Measurements from ENCODE around the gene TRIOBP.

Gene TRIOBP

DNA sequence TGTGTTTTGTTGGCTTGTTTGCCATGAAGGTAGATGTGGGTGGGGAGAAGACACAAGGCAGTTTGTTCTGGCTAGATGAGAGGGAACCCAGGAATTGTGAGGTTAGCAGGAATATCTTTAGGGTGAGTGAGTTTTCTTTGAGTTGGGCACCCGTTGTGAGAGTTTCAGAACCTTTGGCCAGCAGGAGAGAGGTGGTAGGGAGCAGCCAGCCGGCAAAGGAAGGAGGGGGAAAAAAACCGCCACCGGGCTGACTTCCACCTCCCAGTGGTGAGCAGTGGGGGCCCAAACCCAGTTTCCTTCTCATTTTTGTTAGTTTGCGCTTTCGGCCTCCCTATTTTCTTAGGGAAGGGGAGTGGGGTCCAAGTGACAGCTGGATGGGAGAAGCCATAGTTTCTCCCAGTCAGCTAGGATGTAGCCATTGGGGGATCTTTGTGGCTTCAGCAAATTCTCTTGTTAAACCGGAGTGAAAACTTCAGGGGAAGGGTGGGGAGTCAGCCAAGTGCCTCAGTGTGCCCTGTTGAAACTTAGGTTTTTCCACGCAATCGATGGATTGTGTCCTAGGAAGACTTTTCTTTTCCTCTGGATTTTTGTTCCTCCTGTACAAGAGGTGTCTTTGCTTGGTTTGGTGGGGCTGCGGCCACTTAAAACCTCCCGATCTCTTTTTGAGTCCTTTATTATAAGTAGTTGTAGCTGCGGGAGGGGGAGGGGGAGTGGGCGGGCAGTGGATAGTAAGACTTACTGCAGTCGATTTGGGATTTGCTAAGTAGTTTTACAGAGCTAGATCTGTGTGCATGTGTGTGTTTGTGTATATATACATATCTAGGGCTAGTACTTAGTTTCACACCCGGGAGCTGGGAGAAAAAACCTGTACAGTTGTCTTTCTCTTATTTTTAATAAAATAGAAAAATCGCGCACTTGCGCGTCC lies 109.8 kb downstream of the TRIOBP start:
- DNase-seq (ENCODE audit: low read depth), result no peak

DNA sequence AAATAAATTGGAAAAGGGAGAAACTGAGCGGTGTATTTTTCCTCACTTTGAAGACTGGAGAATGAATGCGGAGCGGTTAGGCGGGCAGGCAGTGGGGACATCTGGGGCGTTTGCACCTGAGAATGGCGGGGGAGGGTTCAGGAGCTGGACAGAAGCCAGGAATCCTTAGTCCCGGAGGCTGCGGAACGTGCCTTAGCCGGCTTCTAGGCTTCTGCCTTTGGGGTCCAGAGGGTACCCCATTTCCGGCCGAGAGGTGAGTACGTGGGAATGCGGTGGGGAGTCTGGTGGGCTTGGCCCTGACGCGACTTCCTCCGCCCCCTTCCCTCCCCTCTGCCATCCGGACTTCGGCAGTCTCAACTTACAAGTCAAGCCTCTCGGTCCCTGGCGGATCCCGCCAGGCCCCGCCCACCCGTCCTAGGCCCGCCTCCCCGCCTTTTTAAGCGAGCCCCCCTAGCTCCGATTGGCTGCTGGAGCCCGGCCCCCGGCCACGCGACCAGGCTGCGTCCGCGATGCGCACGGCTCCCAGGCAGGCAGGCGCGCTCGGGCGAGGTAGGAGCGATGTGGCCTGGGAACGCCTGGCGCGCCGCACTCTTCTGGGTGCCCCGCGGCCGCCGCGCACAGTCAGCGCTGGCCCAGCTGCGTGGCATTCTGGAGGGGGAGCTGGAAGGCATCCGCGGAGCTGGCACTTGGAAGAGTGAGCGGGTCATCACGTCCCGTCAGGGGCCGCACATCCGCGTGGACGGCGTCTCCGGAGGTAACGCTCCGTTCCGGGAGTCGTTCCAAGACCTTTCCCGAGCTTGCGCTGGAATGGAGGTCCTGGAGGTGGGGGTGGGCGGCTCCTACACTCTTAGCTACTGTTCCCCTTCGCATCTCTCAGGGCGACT lies 110.8 kb downstream of the TRIOBP start, which contains the start of gene GCAT:
GCAT (plus strand) TSS at position 525 of the 884 bp plus-strand sequence; CDS start at position 559, 34 bp downstream.
- DNase-seq (ENCODE audit: low read depth), result peak; percentile 73

DNA sequence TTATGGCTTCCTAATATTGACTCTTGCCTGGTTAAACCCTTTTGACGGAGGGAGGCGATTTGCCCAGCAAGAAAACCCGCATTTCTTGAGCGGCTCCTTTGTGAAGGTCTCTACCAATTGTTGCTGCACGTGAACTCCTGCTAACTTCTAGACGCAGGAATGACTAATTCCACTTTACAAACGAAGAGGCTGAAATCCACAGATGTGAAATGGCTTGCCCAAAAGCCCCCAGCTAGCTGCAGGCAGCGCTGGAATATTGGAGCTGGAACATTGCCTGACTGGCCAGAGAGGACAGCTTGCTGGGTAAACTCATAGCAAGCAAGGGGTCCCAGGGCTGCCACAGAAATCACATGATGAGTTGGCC lies 111.4 kb downstream of the TRIOBP start:
- DNase-seq (ENCODE audit: low read depth), result no peak

DNA sequence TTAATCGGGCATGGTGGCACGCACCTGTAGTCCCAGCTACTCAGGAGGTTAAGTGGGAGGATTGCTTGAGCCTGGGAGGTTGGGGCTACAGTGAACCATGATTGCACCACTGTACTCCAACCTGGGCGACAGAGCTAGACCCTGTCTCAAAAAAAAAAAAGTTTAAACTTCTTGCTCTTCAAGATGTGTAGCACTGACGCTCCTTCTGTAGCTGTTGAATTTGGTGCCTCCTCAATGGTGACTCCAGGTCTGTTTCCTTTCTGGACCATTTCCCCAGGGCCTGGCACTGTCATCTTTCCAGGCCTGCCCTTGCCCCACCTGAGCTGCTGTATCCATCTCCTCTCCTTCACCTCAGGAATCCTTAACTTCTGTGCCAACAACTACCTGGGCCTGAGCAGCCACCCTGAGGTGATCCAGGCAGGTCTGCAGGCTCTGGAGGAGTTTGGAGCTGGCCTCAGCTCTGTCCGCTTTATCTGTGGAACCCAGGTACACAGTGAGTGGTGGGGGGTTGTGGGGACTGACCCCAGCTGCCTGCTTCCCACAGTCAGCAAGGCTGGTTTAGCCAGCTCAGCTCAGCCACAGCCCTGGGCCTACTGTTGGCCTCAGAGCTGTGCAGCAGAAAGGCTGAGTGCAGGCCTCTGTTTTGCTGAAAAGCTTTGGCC lies 113.0 kb downstream of the TRIOBP start:
- DNase-seq (ENCODE audit: low read depth), result no peak

DNA sequence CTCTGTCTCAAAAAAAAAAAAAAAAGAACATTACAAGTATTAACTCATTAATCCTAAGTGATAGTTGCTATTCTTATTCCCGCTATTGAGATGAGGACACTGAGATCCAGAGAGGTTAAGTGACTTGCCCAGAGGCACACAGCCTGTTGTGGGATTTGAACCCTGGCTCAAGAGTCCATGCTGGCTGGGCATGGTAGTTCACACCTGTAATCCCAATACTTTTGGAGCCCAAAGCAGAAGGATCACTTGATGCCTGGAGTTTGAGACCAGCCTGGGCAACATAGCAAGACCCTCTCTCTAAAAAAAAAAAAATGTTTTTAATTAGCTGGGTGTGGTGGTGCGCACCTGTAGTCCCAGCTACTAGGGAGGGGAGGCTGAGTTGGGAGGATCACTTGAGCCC lies 115.0 kb downstream of the TRIOBP start:
- no peak for DNase-seq (ENCODE audit: low read depth)

DNA sequence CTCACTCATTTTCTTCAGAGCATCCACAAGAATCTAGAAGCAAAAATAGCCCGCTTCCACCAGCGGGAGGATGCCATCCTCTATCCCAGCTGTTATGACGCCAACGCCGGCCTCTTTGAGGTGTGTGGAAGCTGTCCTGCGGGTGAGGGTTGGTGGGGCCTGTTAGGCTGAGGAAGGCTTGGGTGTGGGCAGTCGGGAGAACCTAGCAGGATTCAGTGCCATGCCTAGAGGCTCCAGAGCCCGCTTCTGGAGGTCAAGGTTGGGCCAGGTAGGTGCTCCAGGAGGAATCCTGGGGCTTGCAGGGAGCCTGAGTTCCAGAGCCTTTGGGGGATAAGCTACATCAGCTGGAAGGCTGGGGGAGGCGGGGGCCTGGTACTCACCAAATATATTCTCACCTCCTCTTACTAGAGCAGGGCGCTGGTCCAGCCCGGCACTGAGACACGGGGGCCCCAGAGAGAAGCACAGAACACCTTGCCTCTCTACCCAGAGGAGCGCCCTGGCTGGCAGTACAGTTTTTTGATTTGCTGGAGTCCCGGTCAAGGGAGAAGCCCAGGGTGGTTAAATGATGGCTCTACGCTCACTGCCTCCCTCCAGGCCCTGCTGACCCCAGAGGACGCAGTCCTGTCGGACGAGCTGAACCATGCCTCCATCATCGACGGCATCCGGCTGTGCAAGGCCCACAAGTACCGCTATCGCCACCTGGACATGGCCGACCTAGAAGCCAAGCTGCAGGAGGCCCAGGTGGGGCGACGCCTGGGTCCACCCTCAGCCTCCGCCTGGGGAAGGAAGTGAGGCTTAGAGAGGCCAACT lies 116.2 kb downstream of the TRIOBP start:
- DNase-seq (ENCODE audit: low read depth), result no peak

DNA sequence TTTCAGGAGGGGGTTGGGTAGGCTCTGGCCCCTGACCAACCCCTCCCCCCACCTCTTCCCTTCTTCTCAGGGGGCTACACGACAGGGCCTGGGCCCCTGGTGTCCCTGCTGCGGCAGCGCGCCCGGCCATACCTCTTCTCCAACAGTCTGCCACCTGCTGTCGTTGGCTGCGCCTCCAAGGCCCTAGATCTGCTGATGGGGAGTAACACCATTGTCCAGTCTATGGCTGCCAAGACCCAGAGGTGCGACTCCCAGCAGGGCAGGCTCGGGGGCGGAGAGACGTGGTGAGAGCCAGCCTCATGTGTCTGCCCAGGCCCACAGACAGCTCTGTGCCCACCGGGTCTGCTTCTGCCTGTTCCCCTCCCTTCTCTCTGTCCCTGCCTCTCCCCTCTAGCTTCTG lies 118.7 kb downstream of the TRIOBP start:
- DNase-seq (ENCODE audit: low read depth), result no peak

DNA sequence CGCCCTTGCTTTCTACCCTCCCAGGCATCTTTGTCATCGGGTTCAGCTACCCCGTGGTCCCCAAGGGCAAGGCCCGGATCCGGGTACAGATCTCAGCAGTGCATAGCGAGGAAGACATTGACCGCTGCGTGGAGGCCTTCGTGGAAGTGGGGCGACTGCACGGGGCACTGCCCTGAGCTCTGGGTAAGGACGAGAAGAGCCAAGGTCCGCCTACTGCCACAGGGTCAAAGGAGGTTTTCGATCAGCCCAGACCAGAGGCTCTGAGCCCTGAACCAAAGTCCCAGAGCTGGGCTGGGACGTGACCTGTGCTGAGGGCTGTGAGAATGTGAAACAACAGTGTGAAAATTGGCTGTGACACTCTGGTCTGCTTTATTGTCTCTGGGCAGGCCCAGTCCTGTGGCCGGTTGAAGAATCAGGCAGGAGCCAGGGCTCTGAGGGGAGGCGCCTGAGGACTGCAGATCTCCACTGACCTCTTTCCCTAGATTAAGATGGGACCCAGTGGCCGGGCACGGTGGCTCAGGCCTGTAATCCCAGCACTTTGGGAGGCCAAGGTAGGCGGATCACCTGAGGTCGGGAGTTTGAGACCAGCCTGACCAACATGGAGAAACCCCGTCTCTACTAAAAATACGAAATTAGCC lies 119.8 kb downstream of the TRIOBP start:
- no peak for DNase-seq (ENCODE audit: low read depth)

DNA sequence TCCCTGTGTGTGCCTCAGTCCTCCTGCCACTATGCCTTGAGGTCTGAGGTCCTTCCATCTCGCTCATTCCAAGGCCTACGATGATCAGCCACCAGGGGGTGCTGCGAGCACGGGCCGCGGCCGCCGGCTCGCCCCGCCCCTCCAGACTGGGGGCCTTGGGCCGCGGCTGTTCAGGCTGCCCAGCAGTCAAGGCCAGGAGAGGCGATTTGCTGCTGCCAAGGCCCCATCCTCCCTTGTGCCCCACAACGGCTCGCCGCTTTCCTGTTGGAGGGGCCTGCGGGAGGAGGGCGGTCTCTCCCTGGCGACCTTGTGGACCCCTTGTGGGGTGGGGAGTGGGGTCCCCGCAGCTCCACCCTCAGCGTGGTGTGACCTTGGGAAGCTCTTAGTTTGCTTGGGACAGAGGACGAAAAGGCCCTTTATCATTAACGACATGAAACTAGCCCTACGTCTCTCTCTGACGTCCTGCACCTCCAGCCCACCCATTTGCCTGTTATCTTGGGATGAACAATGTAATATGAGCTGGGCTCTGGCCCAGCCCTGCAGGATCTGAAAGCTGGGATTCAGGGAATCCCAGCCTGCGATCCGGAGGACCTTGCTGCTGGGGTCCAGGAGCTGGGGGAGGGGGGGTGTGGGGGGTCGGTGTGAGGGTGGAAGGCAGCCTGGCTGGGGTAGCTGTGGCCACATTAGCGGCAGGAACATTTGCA lies 121.0 kb downstream of the TRIOBP start:
- DNase-seq (ENCODE audit: low read depth), result peak; percentile 76

DNA sequence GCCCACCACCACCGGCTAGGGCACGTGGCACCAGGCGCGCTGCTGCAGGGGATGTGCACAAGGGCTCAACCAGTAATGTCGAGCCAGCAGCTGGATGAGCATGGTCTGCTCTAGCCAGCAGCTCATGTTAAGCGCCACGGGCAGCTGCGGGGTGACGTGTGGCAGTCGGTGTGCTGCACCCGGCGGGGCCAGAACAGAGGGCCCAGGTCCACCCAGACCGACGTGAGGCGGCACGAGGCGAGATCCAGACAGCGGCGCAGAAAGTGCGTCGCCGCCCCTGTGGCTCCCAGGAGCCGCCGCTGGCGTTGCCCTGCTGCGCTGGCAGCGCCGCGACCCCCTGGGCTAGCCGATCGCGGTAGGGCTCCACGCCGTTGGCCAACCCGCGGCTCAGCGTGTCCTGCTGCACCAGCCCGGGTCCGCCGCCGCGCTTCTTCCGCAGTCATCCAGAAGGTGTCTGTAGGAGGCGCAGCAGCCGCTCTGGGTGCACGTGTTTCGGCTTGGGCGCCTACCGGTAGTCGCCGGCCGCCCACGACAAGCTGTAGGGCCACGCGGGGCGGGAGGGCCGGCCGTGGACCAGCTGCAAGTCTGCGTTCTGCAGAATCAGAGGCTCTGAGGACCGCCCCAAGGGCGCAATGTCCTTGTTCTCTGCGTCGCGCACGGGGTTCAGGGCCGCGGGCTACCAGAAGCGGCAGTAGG lies 121.7 kb downstream of the TRIOBP start:
- peak; percentile 39 for DNase-seq (ENCODE audit: low read depth)

DNA sequence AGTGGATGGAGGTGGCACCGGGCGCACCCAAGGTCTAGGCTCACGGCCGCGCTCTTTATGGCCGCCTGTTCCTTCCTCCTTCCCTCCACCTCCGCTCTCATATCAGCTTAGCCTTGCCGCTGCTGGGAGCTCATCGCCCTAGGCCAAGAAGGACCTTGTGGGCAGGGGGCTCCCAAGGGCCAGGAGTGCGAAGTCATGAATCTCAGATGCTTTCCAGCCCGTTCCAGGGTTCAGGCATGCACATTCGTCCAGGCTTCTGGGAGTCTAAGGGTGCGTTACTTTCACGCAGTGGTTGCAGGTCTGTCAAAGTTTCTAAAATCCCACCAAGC lies 122.2 kb downstream of the TRIOBP start:
- no peak for DNase-seq (ENCODE audit: low read depth)

DNA sequence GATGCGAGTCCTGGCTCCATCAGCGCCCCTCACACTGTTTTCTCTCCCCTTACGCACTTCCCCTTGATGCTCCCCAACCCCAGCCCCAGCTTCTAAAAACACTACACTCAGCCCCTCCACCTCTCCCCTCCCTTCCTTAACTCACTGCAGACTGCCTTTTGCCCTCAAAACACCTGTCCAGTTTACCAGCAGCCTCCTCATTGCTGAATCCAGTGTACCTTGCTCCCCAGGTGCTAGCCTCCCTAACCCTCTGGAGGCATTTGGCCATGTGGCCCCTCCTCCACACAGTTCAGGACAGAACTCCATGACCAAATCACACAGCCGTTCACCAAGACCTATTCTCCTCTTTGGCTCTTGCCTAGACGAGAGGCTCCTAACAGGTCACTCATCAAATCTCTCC lies 123.5 kb downstream of the TRIOBP start:
- DNase-seq (ENCODE audit: low read depth), result no peak

DNA sequence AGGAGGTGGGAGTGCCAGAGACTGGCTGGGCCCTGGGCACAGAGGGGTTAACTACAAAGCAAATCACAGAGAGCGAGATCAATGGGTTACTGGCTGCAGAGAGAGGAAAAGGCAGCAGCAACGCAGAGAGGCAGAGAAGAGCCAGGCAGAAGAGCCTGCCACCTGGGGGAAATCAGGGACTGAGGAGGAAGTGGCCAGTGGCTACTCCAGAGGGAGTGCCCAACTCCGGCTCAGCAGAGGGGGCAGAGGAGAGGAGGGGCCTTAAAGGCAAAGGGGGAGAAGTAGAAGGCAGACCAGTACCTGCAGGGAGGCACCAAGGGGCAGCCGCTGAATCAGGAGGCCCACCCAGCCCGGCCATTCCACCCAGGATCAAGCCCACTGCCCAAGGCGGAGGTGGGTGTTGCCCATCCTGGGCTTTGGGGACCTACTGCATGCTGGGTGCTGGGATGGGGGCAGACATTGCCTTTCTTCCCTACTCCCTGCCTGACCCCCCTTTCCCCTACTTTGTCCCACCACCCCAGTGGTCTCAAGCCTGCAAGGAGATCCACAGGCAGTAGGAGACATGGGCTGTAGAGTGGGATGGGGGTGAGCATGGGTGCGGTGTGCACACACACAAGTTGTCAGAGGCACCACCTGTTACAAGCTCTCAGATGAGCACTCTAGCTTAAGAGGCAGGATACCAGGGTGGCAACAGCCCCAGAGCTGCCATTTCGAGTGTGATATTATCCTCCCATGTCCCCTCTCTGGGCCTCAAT lies 125.4 kb downstream of the TRIOBP start:
- DNase-seq (ENCODE audit: low read depth), result no peak

DNA sequence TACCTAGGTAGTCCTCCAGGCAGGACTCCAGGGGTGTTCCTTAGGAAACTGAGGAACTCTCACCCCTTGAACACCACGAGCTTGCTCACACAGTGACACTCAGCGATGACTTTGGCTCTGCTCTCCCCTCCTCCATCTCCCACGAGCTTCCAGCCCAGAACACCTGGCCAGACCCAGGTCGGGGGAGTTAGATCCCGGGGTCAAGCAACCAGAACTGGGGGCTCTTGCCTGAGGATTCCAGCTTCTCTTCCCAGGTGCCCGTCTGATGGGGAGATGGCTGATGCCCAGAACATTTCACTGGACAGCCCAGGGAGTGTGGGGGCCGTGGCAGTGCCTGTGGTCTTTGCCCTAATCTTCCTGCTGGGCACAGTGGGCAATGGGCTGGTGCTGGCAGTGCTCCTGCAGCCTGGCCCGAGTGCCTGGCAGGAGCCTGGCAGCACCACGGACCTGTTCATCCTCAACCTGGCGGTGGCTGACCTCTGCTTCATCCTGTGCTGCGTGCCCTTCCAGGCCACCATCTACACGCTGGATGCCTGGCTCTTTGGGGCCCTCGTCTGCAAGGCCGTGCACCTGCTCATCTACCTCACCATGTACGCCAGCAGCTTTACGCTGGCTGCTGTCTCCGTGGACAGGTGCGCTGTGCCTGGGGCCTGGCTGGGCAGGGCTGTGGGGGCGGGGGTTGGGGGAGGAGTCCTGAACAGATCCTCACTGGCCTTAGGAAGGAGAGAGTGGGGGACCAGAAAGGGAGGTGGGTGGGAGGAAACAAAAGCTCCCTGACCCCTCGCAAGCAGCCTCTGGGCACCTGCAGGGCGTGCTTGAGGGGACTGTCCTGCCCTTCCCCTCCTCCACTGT lies 126.5 kb downstream of the TRIOBP start, which contains the start of gene GALR3:
GALR3 (plus strand) TSS at position 249 of the 852 bp plus-strand sequence; CDS start at position 274, 25 bp downstream.
- DNase-seq (ENCODE audit: low read depth), result no peak

DNA sequence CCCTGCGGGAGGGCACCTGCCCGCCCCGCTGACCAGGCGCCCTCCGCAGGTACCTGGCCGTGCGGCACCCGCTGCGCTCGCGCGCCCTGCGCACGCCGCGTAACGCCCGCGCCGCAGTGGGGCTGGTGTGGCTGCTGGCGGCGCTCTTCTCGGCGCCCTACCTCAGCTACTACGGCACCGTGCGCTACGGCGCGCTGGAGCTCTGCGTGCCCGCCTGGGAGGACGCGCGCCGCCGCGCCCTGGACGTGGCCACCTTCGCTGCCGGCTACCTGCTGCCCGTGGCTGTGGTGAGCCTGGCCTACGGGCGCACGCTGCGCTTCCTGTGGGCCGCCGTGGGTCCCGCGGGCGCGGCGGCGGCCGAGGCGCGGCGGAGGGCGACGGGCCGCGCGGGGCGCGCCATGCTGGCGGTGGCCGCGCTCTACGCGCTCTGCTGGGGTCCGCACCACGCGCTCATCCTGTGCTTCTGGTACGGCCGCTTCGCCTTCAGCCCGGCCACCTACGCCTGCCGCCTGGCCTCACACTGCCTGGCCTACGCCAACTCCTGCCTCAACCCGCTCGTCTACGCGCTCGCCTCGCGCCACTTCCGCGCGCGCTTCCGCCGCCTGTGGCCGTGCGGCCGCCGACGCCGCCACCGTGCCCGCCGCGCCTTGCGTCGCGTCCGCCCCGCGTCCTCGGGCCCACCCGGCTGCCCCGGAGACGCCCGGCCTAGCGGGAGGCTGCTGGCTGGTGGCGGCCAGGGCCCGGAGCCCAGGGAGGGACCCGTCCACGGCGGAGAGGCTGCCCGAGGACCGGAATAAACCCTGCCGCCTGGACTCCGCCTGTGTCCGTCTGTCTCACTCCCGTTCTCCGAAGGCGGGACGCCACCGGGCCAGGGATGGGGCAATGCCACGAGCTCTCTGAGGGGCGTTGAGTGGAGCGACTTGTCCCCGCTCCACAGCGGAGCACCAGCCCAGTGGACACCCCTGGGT lies 128.1 kb downstream of the TRIOBP start:
- no peak for DNase-seq (ENCODE audit: low read depth)

Data from activated gamma-delta T cell treated with anti-CD3 and anti-CD28 coated beads, Interleukin-2, amount 50 U/mL, for 16 hours (primary cell).